ENCODE measurements around the gene TEX101. TPM values are rescaled to one million over a fixed set of nuclear protein-coding genes. Genes with fewer than 3 reads are reported as not detected.
A peak's percentile ranks its signal among the peaks of the same experiment; 100 is the strongest.
"Not testable (repeated sequence)": the region's sequence is repeated elsewhere in the genome, so short reads cannot be mapped to it uniquely, and the experiment has no call there.

The TEX101 gene
- total RNA-seq, 1 donor from 2014 or later = not detected

GRCh38 chr19:43416951-43417623 lies 2.4 kb downstream of the TEX101 start:
- no peak for DNase-seq (ENCODE audit: low read depth in 2 of 2)

DNA sequence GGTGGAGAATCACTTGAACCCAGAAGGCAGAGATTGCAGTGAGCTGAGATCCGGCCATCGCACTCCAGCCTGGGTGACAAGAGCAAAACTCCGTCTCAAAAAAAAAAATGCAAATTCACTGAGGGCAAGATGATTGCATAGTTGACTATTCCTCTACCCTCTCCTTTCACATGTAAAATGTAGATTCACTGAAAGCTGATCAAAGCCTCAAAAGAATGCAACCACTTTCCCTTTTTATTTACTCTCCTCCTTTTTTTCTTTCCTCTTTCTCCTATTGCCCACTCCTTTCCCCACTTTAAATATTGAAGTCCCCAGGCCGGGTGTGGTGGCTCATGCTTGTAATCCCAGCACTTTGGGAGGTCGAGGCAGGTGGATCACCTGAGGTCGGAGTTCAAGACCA lies 6.3 kb downstream of the TEX101 start:
- DNase-seq (ENCODE audit: low read depth in 2 of 2) = no peak

DNA sequence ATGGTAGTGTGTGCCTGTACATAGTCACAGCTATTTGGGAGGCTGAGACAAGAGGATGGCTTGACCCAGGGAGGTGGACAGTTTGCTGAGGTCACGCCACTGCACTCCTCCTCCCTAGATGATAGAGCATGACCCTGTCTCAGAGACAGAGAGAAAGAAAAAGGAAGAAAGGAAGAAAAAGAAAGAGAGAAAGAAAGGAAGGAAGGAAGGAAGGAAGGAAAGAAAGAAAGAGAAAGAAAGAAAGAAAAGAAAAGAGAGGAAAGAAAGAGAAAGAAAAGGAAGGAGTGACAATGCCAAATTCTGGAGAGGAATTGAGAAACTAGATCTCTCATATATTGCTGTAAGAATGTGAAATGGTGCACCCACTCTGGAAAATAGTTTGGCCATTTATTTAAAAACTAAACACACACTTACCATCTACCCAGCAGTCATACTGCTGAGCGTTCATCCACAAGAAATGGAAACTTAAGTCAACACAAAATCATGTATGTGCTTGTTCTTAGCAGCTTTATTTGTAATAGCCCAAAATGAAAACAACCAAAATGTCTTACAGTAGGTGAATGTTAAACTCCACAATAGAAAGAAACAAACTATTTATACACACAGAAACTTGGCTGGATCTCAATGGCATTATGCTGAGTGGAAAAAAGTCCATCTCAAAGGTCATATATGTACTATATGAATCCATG lies 7.5 kb downstream of the TEX101 start:
- DNase-seq (ENCODE audit: low read depth in 2 of 2) = no peak

DNA sequence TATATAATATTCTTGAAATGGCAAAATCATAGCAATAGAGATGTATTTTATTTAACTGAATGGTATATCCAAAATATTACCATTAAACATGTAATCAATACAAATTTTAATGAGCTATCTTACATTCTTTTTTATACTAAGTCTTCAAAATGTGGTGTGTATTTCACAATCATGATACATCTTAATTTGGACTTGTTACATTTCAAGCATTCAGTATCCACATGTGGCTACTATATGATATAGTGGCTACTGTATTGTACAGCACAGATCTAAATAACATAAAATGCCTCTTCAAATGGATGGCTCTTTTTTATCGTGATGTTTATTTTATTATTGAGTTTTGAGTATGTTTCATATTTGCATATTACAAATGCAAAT lies 8.0 kb downstream of the TEX101 start:
- DNase-seq (ENCODE audit: low read depth in 2 of 2) = no peak

GRCh38 chr19:43423779-43424178 lies 9.1 kb downstream of the TEX101 start:
- DNase-seq (ENCODE audit: low read depth in 2 of 2) = no peak

- DNase-seq (ENCODE audit: low read depth in 2 of 2) = peak; percentile 25 to 33
Measured at GRCh38 chr19:43425567-43426392, 11.1 kb downstream of the TEX101 start.

DNA sequence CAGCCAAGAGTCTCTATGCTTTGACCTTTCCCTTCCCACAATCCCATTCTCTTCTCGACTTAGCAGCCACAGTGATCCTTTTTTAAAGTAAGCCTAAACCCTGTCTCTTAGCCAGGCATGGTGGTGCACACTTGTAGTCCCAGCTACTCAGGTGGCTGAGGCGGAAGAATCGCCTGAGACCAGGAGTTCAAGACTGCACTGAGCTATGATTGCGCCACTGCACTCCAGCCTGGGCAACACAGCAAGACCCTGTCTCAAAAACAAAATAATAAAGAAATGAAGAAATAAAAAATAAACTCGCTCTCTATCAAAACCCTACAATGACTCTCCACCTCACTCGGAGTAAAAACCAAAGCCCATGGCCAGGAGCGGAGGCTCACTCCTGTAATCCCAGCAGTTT lies 14.7 kb downstream of the TEX101 start:
- DNase-seq (ENCODE audit: low read depth in 2 of 2) = no peak

DNA sequence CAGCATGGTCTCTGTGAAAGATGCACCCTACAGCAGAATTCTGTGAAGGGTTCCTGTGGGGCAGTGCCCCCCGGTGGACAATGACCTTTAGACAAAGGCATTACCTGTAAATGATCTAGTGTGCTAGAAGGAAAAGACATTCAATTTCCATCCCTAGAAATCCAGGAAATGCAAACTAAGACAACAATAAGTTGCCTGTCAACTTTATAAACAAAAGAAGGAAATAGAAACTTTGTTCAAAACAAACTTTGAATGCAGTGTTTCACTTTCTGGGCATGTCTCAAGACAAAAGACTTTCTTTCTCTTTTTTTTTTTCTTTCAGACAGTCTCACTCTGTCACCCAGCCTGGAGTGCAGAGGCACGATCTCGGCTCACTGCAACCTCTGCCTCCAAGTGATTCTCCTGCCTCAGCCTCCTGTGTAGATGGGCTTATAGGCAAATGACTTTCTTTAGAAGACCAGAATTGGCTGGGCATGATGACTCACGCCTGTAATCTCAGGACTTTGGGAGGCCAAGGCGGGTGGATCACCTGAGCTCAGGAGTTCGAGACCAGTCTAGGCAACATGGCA lies 15.5 kb downstream of the TEX101 start:
- DNase-seq (ENCODE audit: low read depth in 2 of 2) = peak in 1 of 2 donors; percentile 88

- no peak for DNase-seq (ENCODE audit: low read depth in 2 of 2)
Measured at GRCh38 chr19:43430976-43431375, 16.3 kb downstream of the TEX101 start.

GRCh38 chr19:43433358-43433673 lies 18.6 kb downstream of the TEX101 start:
- no peak for DNase-seq (ENCODE audit: low read depth in 2 of 2)

- no peak for DNase-seq (ENCODE audit: low read depth in 2 of 2)
Measured at GRCh38 chr19:43433689-43434088, 19.0 kb downstream of the TEX101 start.

- no peak for DNase-seq (ENCODE audit: low read depth in 2 of 2)
Measured at GRCh38 chr19:43435775-43436174, 21.1 kb downstream of the TEX101 start.

GRCh38 chr19:43437284-43437683 lies 22.6 kb downstream of the TEX101 start:
- not testable (repeated sequence) for DNase-seq (ENCODE audit: low read depth in 2 of 2)

- no peak for DNase-seq (ENCODE audit: low read depth in 2 of 2)
Measured at GRCh38 chr19:43437712-43438111, 23.0 kb downstream of the TEX101 start.

GRCh38 chr19:43438291-43439031 lies 23.8 kb downstream of the TEX101 start:
- DNase-seq (ENCODE audit: low read depth in 2 of 2) = peak in 1 of 2 donors; percentile 7

DNA sequence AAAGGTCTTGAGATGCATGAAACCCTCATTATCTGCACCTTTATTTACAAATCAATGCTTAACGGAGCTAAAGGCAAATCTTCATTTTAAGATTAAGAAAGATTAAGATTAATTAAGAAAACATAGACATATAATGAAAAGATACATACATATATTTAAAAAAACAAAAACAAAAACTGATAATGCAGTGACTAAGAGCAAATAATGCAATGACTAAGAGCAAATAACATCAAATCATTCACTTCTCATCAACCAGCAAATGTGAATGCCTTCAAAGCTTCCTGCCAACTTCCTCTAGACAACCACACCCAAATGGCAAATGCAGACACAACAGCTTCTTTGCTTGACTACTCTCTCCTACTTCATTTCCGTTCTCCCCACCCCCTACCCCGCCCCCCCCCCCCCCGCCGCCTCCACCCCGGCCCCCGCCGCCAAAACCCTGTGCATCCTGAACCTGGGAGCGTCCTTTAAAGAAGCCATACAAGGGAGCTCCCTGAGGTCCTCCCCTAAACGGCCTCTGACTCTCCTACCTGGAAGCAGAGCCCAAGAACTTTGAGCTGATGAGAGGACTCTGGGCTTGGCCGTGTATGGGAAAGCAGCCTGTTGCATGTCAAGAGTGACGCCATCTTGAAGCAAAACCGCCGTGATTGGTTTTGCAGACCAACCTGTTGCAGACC lies 24.5 kb downstream of the TEX101 start:
- DNase-seq (ENCODE audit: low read depth in 2 of 2) = peak in 1 of 2 donors; percentile 59

GRCh38 chr19:43439709-43440063 lies 25.0 kb downstream of the TEX101 start:
- DNase-seq (ENCODE audit: low read depth in 2 of 2) = no peak

GRCh38 chr19:43441716-43442115 lies 27.0 kb downstream of the TEX101 start:
- DNase-seq (ENCODE audit: low read depth in 2 of 2) = no peak

DNA sequence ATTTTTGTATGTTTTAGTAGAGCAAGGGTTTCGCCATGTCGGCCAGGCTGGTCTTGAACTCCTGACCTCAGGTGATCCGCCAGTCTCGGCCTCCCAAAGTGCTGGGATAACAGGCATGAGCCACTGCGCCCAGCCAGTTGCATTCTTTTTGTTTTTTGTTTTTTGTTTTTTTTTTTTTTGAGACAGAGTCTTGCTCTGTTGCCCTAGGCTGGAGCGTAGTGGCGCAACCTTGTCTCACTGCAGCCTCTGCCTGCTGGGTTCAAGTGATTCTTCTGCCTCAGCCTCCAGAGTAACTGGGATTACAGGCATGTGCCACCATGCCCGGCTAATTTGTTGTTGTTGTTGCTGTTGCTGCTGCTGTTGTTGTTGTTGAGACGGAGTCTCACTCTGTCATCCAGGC lies 29.4 kb downstream of the TEX101 start:
- not testable (repeated sequence) for DNase-seq (ENCODE audit: low read depth in 2 of 2)

DNA sequence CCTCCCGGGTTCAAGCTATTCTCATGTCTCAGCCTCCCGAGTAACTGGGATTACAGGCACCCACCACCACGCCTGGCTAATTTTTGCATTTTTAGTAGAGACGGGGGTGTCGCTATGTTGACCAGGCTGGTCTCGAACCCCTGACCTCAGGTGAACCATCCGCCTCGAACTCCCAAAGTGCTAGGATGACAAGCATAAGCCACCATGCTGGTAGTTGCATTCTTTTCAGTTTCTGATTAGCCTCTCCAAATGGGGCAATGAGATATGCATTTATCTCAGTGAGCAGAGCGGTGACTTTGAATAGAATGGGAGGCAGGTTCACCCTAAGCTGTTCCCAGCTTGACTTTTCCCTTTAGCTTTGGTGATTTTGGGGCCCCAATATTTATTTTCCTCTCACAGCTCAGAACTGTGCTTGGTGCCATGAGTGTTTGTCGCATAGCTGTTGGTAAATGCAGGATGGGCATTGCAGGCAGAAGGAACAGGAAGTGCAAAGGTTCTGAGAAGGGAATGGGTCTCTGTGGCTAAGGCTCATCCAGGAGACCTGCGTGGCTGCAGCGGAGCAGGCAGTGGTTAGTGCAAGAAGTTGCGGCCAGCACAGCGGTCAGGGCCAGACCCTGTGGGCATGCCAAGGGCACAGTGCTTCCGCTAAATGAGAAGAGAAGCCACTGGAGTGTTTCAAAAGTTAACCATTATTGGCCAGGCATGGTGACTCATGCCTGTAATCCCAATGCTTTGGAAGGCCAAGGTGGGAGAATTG lies 30.0 kb downstream of the TEX101 start:
- no peak for DNase-seq (ENCODE audit: low read depth in 2 of 2)

All from lung microvascular endothelial cell (primary cell).